Globus pallidus (tissue), 1 donor: ENCODE results near the gene EEFSEC.

Experiments used
- DNase-seq: peaks from one replicate; pipeline ENCODE4 v3.0.0-alpha.2; 2015; ENCODE audit warnings: low spot score

The EEFSEC gene

GRCh38 chr3:128369121-128369703 is 215.9 kb downstream of the EEFSEC start:
- no peak for DNase-seq

GRCh38 chr3:128369881-128370642 is 216.8 kb downstream of the EEFSEC start:
- no peak for DNase-seq

GRCh38 chr3:128372281-128372680 is 219.0 kb downstream of the EEFSEC start:
- DNase-seq: no peak

GRCh38 chr3:128372707-128373533 is 219.6 kb downstream of the EEFSEC start:
- DNase-seq: no peak

GRCh38 chr3:128374746-128375445 is 221.6 kb downstream of the EEFSEC start:
- DNase-seq: no peak

GRCh38 chr3:128376516-128376915 is 223.2 kb downstream of the EEFSEC start:
- DNase-seq: no peak

- no peak for DNase-seq
These were observed 225.5 kb downstream of the EEFSEC start for GRCh38 chr3:128378631-128379347.

- DNase-seq: no peak
These were observed 226.3 kb downstream of the EEFSEC start for GRCh38 chr3:128379367-128380160.

GRCh38 chr3:128380295-128380694 is 227.0 kb downstream of the EEFSEC start:
- DNase-seq: no peak

- no peak for DNase-seq
These were observed 227.4 kb downstream of the EEFSEC start for GRCh38 chr3:128380719-128381118.

- no peak for DNase-seq
These were observed 228.3 kb downstream of the EEFSEC start for GRCh38 chr3:128381609-128382008.

GRCh38 chr3:128382221-128382807 is 229.0 kb downstream of the EEFSEC start:
- DNase-seq: peak; percentile 7

- no peak for DNase-seq
These were observed 230.3 kb downstream of the EEFSEC start for GRCh38 chr3:128383316-128384235.

GRCh38 chr3:128385080-128385832 is 232.0 kb downstream of the EEFSEC start:
- DNase-seq: no peak

- no peak for DNase-seq
These were observed 235.7 kb downstream of the EEFSEC start for GRCh38 chr3:128388932-128389331.

- DNase-seq: no peak
These were observed 237.6 kb downstream of the EEFSEC start for GRCh38 chr3:128390867-128391266.

GRCh38 chr3:128392021-128392420 is 238.7 kb downstream of the EEFSEC start:
- DNase-seq: no peak

- no peak for DNase-seq
These were observed 239.7 kb downstream of the EEFSEC start for GRCh38 chr3:128392818-128393544.
